ENCODE data around the gene DUS1L.

DNA sequence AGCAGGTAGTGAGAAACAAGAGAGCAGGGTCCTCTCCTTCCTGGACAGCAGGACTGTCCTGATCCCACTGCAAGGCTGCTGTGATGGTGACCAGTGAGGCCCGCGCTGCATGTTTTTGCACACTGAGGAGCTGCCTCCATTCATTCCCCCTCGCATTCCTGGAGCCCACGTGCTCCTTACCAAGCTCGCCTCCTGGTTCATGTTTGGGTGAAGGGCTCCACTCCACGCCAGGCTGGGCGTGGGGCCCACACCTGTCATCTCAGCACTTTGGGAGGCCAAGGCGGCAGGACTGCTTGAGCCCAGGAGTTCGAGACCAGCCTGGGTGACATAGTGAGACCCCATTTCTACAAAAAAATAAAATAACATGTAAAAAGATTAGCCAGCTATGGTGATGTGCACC, 47.8 kb upstream of the DUS1L start:
- TF ChIP-seq, protein P1, sequence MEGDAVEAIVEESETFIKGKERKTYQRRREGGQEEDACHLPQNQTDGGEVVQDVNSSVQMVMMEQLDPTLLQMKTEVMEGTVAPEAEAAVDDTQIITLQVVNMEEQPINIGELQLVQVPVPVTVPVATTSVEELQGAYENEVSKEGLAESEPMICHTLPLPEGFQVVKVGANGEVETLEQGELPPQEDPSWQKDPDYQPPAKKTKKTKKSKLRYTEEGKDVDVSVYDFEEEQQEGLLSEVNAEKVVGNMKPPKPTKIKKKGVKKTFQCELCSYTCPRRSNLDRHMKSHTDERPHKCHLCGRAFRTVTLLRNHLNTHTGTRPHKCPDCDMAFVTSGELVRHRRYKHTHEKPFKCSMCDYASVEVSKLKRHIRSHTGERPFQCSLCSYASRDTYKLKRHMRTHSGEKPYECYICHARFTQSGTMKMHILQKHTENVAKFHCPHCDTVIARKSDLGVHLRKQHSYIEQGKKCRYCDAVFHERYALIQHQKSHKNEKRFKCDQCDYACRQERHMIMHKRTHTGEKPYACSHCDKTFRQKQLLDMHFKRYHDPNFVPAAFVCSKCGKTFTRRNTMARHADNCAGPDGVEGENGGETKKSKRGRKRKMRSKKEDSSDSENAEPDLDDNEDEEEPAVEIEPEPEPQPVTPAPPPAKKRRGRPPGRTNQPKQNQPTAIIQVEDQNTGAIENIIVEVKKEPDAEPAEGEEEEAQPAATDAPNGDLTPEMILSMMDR (IDR thresholded peaks at IDR 0.05; ENCODE audit: low read depth, low read length): no peak
- no peak for TF ChIP-seq EZH2phosphoT487 (IDR thresholded peaks at IDR 0.05; ENCODE audit: low read depth)
